ENCODE results near the gene SSNA1.

SSNA1 gene

DNA sequence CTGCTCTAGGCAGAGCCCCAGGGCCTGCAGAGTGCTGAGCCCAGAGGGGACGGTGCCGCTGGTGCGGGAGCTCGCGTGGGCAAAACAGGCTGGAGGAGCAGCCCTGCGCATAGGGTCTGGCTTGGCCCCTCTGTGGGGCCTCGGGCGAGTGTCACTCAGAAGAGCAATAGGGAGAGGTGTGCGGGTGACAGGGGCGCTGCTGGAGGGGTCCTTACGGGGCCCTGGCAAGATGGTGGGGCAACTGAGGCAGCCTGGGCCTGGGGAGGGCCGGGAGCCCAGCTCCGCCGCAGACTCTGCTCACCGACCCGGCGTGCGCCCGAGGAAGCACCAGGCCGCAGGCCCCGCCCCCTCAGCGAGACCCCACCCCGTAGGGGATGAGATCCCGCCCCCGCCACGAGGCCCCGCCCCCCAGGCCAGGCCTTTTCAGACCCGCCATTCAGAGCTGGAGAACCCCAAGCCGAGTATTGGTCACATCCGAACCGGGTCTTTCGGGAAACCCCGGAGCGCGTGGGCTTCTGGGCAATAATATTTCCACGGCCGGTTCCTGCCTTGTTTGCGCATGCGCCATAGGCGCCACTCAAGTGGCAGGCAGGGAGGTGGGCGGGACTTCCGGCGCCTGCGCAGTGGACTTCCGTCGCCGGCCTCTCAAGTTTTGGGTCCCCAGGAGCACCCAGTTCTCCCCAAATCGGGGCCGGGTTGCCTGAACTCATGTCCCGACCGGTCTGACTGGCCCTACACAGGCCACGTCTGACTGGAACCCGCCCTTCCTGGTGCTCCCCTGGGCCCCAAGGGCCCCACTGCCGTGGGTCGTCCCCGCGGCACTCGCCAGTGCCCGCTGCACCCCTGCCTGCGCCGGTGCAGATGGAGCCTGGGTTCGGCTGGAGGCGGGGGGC lies 34.8 kb downstream of the SSNA1 start:
- DNase-seq = peak; percentile 90

DNA sequence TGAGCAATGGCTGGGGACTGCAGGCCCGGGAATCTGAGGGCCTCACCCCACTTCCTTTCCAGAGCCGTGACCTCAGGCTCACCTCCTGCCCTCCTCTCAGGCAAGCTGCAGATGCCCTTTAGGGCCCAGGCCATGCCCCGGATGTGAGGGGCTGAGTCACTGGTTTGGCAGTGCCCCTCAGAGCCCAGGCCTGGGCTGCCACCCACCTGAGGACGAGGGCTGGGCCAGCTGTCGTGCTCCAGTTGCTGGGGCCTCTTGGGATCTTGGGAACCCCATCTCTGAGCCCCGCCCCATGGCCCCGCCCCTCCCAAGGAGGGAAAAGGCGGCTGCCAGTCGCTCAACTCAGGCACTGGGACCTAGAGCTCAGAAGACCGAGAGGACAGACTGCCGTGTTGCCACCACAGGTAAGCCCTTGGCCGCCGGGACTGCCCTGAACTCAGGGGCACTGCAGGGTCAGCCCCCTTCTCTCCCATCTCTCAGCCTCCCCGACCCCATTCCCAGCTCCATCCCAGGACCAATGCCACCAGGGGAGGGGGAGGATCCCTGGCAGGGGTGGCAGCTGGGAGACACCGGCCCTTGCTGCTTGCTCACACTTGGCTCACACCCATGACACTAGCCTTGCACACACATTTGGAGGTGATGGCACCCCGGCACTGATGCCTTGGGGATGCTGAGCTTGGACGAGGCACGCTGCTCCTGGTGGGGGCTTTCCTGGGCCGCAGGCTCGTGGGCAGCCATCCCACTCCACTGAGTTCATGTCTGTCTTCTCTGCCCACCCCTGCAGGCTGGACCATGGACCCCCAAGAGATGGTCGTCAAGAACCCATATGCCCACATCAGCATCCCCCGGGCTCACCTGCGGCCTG lies 36.6 kb downstream of the SSNA1 start, which contains the start of gene CYSRT1:
Gene CYSRT1, plus strand, starts transcription at position 345 of the 865 bp plus-strand sequence. Its CDS starts 448 bp downstream, at position 793.
- no peak for DNase-seq

DNA sequence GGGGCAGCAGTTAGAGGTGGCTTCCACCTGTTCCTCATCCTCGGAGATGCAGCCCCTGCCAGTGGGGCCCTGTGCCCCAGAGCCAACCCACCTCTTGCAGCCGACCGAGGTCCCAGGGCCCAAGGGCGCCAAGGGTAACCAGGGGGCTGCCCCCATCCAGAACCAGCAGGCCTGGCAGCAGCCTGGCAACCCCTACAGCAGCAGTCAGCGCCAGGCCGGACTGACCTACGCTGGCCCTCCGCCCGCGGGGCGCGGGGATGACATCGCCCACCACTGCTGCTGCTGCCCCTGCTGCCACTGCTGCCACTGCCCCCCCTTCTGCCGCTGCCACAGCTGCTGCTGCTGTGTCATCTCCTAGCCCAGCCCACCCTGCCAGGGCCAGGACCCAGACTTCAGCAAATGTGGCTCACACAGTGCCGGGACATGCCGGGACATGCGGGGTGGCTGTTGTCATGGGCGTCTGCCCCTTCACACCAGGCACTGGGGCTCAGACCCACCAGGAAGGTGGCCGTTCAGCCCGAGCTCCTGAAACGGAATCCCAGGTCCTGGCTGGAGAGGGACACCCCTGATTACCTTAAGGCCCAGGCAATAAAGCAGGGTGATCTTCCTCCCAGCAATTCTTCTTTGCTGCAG lies 37.3 kb downstream of the SSNA1 start:
- no peak for DNase-seq

DNA sequence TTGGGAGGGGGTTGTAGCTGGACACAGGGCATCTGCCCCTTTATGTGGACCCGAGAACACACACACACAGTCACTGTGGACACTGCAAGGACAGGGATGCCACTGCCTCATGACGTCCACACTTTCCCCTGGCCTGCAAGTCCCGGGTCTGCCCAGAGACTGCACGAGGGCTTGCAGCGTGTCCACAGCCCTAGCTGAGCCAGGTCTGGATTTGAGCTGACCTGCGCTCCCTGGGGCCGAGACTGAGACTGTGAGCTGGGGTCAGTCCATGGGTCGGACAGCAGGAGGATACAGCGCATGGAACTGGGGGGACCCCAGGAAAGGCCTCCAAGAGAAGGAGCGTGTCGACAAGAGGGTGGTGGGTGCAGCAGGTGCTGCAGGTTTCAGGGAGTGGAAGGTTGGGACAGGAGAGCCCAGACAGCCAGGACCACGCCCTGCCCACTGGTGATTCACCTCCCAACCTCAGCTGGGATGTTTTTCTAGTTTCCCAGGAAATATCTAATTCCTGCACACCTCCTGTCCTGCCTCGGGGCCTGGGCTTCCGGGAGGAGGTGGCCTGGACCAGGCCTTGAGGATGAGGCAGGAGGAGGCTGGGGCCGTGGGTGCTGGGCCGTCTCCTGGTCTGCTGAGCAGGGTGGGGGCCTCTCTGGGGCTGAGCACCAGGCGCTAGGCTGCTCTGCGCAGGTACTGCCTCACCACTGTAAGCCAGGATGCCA lies 38.0 kb downstream of the SSNA1 start:
- DNase-seq = no peak

DNA sequence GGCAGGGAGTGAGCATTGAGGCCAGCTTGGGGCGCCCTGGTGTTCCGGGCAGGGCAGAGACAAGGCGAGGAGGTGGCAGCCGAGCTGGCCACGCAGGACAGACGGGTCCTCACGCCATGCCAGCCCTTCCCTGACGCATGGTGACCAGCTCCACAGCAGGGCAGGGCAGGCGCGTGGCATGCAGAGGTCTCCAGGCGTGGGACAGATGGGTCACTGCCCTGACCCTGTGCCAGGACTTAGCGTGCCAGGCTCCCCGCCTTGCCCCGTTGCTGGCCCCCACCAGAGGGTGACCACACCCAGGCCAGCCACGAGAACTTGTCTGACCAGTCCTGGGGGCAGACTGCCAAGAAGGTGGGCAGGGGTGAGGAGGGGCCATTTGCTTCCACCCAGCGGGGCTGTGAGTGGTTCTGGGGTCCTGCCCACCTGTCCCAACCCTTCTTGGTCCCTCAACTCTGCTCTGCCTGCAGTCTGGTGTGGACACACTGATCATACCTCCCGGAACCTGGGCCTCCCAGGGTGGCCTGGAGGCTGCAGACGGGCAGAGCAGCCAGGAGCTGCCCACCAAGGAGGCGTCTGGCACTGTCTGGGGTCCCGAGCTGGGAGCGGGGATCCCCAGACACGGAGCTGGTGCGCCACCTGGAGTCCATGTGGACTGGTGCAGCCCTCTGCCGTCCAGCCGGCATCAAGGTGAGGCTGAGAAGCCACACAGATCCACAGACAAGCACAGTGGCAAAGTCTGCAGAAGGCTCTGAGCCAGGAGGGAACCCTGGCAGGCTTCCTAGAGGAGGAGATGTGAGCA lies 38.8 kb downstream of the SSNA1 start, which contains the start of gene RNF224:
Gene RNF224, plus strand, starts transcription at position 449 of the 799 bp plus-strand sequence. CDS start 834 bp downstream, outside the sequence.
- DNase-seq = peak; percentile 38

DNA sequence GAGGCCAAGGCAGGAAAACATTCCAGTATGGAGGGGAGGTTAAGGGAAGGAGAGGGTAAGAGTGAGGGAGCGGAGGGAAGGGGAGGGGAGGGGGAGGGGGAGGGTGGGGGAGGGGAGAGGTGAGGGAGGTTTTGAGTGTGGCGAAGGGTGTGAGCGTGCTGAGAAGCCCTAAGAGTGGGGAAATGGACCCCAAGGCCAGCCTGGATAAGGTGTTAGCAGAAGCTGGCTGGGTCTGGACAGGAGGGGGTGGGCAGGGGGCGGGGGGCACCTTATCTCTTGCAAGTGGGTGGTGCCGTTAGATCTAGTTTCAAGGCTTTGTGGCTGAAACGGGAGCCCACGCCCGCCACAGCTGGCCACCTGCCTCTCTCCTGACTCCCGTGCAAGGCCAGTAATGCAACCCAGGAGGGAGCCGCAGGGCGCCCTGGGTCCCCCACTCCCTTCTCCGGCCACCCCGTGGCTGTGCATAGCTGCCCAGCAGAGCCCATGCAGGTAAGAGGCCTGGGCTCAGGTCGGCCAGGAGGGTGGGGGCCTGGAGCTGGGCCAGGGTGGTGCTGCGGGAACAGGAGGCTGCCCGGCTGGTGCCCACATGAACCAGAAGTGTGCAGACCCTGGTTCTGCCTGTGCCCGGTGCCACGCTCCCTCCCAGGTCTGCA lies 39.5 kb downstream of the SSNA1 start:
- DNase-seq = no peak

DNA sequence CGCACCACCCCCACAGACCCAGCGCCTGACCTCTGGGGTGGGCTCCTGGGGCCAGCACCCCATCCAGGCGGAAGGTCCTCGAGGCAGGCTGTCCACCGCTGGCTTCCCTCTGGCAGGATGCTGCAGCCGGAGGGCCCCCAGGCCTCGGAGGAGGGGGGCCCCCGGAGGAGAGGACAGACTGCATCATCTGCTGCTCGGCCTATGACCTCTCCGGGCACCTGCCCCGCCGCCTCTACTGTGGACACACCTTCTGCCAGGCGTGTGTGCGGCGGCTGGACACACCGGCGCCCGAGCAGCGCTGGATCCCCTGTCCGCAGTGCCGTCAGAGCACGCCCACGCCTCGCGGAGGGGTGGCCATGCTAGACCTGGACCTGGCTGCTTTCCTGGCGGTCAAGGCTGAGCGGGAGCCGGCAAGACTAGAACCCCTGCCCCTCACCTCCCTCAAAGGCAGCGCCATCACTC lies 40.1 kb downstream of the SSNA1 start:
- DNase-seq = no peak

DNA sequence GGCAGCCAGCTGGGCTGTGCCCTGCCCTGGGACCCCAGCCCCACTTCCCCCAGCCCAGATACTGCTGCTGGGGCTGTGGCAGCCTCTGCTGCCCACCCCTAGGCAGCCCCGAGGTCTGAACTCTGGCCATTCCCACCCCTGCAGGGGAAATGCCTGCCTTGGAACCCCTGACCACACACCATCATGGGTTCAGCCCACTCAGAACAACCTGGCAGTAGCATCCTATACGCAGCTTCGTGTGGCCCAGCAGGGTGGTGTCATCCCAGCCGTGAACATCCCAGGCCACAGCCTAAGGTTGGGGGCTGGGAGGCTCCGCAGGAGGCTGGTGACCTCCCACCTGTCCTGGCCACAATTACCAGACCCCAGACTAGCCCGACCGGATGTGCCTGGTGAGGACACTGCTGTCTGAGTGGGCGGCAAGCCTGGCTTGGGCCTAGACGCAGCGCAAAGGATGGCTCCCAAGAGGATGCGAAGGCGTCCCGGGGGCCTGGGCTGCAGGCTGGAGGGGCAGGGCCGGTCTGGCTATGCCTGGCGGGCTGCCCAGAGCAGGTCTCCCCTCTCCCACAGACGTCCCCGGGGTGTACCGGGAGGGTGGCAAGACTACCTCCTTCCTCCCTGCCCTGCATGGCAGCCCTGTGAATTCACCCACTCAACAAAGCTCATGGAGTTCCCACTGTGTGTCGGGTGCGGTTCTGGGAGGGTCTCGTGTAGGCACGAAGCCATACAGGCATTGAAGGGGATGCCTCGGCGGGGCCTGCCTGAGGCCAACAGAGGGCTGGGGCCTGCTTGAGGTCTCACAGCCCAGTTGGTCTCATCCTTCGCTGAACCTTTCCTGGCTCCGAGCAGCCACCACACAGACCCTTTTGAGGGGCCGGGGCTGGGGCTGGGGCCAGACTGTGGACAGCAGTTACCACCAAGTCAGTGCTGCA lies 40.8 kb downstream of the SSNA1 start:
- DNase-seq = no peak

DNA sequence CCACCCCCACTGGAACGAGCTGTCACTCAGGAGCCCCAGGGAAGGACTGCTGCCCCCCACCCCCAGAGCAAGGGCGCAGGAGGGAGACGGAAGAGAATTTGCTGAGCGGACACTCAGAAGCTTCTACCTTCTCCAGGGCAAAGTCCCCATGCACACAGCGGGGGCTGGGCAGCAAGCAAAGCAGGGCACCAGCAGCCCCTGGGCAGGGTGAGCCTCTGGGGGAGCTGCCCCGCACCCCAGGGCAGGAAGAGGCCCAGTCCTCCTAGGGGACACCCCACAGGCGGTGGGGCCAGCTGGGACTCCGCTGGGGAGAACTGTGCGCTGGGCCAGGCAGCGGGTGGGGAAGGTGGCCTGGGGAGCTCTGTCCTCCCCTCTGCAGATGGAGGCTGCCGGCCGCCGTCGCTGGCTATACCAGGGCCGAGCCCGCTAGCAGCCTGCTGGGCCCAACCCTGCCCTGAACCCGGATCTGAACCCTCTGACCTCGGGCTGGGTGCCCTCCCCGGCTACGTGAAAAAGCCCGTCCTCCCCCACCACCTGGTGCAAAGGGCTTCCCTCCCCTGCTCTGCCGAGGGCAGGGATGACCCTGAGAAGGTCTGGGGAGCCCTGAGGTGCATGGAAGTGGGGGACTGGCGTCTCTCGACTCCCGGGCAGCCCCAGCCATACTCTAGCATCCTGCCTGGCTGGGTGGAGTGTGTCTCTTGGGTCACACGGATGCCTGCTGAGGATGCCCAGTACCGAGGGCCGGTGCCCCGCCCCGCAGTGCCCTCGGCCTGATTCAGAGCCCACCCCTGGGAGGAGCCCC lies 41.6 kb downstream of the SSNA1 start:
- no peak for DNase-seq

DNA sequence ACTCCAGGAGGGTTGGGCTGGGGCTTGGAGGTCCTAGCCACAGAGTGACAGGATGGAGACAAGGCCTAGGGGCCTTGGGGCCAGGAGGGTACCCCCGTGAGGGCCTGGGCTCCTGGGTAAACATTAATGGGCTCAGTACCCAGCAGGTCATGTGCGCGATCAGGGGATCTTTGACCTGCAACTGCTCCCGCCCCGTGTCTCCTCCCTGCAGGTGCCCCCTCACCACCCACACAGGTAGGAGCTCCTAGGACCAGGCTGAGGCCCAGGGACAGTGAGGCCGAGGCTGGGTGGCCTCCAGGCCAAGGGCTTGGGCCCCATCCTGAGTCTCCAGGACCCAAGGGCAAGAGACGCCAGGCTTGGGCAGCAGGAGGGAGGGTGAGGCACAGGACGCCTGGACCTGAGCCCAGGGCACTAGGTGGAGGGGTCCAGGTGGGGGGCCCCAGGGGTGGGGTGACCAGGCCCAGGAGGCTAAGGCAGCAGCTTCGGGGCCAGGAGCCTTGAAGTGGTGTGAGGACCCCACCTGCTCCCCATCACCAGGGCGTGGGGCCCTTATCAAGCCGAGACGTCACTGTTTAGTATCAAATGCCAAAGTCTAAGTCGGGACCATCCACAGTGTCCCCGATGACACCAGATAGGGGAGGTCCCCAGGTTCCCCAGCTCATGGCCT lies 42.4 kb downstream of the SSNA1 start, which contains the start of gene SLC34A3:
Gene SLC34A3, plus strand, starts transcription at position 197 of the 667 bp plus-strand sequence. CDS start 802 bp downstream, outside the sequence.
- DNase-seq = no peak

DNA sequence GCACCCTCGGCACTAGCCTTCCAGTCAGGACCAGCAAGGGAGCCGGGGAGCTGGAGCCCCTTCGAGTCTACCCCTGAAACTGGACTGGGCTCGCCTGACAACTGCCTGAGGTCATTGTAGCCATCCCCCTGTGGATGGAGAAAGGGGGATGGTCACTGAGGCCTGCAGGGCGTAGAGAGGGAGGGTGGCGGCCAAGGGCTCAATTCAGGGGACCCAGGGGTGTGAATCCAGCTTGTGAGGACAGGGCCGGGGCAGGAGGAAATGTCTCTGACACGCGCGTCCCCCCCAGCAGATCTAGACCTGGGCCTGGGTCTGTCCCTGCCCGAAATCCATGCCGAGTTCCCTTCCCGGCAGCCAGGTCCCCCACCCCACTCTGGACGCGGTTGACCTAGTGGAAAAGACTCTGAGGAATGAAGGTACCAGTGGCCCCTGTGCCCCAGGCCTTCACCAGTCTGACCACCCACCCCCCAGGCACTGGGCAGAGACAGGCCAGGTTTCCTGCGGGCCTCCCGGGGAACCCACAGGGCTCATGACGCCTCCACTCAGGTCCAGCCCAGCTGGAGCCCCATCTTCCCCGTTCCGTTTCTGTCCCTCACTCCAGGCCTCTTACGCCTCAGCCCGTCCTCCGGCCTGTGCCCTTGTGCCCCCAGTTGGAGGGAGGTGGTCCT lies 43.0 kb downstream of the SSNA1 start:
- no peak for DNase-seq

DNA sequence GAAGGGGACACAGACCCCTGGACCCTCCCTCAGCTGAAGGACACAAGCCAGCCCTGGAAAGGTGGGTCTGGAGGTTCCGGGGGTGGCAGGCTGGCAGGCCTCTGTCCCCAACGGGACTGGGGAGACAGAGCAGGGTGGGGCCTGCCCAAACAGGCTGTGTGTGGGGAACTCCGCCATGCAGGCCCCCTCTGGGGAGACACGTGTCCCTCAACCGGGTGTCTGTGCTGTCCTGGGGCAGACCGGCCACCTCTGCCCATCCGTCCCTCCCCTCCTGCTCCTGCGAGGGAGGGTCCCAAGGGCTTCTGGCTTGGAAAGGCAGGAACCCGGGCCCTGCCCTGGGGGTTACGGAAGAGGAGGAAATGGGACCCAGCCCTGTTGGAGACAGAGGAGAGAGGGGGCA lies 43.6 kb downstream of the SSNA1 start:
- DNase-seq = no peak

DNA sequence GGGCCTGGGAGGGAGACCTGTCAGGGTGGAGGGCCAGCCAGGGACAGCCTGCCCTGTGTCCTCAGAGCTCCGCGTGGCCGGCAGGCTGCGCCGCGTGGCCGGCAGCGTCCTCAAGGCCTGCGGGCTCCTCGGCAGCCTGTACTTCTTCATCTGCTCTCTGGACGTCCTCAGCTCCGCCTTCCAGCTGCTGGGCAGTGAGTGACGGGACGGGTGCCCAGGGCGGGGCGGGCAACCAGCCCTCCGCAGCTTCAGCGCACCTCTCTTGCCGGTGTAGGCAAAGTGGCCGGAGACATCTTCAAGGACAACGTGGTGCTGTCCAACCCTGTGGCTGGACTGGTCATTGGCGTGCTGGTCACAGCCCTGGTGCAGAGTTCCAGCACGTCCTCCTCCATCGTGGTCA lies 44.0 kb downstream of the SSNA1 start:
- DNase-seq = no peak

DNA sequence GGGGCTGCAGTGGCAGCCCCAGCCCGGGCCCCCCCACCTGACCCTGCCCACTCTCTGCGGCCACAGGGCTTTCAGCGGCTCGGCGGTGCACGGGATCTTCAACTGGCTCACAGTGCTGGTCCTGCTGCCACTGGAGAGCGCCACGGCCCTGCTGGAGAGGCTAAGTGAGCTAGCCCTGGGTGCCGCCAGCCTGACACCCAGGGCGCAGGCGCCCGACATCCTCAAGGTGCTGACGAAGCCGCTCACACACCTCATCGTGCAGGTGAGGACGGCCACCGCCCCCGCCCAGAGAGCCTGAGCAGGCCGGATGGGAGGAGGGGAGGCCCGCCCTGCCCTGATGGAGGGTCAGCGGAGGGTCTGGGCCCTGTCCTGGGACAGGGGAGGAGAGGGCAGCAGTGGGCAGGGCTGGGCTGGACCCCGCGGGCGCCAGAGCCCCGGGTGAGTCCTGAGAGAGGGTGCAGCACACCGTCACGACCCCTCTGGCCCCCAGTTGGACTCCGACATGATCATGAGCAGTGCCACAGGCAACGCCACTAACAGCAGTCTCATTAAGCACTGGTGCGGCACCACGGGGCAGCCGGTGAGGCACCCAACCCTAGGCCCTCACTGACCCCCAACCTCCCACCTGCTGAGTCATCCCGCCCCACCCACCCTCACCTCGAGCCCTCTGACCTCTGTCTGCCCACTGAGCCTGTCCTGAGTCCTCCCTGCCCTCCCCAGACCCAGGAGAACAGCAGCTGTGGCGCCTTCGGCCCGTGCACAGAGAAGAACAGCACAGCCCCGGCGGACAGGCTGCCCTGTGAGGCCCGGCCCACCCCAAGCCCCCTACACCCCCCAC lies 44.9 kb downstream of the SSNA1 start:
- DNase-seq = no peak

DNA sequence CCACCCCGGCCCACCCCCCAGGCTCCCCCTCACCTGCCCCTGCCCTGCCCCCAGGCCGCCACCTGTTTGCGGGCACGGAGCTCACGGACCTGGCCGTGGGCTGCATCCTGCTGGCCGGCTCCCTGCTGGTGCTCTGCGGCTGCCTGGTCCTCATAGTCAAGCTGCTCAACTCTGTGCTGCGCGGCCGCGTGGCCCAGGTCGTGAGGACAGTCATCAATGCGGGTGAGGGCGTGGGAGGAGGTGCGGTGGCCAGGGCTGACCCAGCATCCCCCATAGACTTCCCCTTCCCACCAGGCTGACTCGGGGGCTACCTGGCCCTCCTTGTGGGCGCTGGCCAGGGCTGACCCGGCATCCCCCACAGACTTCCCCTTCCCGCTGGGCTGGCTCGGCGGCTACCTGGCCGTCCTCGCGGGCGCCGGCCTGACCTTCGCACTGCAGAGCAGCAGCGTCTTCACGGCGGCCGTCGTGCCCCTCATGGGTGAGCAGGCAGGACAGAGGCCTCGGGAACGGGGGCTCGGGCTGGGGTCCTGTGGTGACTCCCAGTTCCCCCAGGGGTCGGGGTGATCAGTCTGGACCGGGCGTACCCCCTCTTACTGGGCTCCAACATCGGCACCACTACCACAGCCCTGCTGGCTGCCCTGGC lies 45.7 kb downstream of the SSNA1 start:
- no peak for DNase-seq
